LNCAP (cell line): ENCODE measurements around the gene SLC22A24.

ENCODE experiments used
- CTCF ChIP-seq: fragments of 450-650 bp; IDR thresholded peaks from 2 replicates; pipeline ENCODE4 v1.5.1; 2017; ENCODE audit warnings: mild to moderate bottlenecking

Gene SLC22A24

GRCh38 chr11:63132985-63133775 is 10.8 kb downstream of the SLC22A24 start:
- no peak for TF ChIP-seq CTCF

DNA sequence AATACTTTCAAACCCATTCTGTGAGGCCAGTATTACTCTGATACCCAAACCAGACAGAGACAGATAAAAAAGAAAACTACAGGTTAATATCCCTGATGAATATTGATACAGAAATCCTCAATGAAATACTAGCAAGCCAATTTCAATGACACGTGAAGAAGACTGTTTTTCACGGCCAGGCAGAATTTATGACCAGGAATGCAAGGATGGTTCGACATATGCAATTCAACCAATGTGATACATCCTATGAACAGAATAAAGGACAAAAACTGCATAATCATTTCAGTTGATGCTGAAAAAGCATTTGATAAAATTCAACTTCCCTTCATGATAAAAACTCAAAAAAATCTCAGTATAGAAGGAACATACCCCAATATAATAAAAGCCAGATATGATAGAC is 44.5 kb downstream of the SLC22A24 start:
- no peak for TF ChIP-seq CTCF

DNA sequence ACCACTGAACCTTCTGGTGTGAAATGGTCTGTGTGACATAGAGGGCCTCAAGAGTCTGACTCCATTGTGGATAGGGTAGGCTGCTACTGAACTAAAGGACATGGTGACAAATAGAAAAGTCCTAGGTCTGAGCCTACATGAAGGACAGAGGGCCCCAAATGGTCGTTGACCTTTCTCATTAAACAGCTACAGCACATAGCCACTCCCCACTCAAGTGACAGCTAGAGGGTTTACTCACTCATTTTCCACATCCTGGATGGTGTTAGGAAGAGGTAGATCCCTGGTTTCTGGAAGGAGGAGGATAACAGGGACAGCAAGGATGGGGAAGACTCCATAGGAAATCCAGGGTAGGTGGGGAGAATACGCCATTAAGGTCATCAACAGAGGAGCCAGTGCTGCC is 63.3 kb downstream of the SLC22A24 start:
- no peak for TF ChIP-seq CTCF

GRCh38 chr11:63042596-63042995 is 101.4 kb downstream of the SLC22A24 start:
- TF ChIP-seq CTCF = no peak

DNA sequence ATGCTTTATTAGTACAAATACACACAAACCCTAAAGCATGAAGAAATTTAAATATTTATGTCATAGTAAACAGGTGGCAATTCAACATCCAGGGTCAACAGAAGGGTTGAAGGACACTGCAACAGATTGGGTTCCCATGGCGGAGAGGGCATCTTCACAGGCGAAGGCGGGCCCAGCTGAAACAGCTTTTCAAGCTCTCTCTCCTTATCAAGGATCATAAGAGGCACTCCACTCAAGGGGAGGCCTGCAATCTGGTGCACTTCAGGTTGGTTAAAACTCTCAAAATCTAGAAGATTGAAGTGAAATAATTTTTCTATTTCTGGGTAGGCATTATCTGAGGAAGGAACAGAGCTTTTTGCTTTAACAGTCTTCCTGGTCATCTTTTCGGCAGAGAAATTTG is 111.6 kb downstream of the SLC22A24 start:
- TF ChIP-seq CTCF = no peak
